ENCODE data around the gene TMEM253. TPM values are rescaled to one million over a fixed set of nuclear protein-coding genes. Genes with fewer than 3 reads are reported as not detected.

TMEM253 gene
- total RNA-seq, 1 experiment from 2014 or later = 0.24 TPM

GRCh38 chr14:21090940-21091663 lies 9.8 kb upstream of the TMEM253 start:
- Mint-ChIP-seq H3K4me1 (ENCODE audit: low read depth, unreplicated experiment) (peaks cover 8% of the 10 kb centered on the region), H3K9me3 (ENCODE audit: low read depth, unreplicated experiment) (no peaks in the 10 kb centered on the region), H3K27me3 (ENCODE audit: unreplicated experiment) (no peaks in the 10 kb centered on the region), H3K27ac (ENCODE audit: unreplicated experiment) (no peak overlapping the region), H3K36me3 (ENCODE audit: insufficient read depth, unreplicated experiment) (peaks cover 33% of the 10 kb centered on the region), H3K4me3 (ENCODE audit: low read depth, unreplicated experiment) (no peak overlapping the region)
- DNase-seq = no peak
- TF ChIP-seq CTCF (IDR thresholded peaks at IDR 0.05; ENCODE audit: unreplicated experiment) = no peak
- no TSS peak for BruUV-seq (replicated peaks)
- intact Hi-C loops (cut with micrococcal nuclease; ENCODE audit: unreplicated experiment) = no loop called here
- CTCF ChIA-PET = interaction anchor here (1.3 to 2.5 kb wide), 5 partner anchors 13 to 76 kb away, joined by 3 to 18 read pairs (median 10); no protein-coding TSS in a partner anchor

- peaks cover 8% of the 10 kb centered on the region for H3K4me1 Mint-ChIP-seq (ENCODE audit: low read depth, unreplicated experiment)
- no peaks in the 10 kb centered on the region for H3K27me3 Mint-ChIP-seq (ENCODE audit: unreplicated experiment)
- CTCF ChIA-PET = interaction anchor here (0.5 to 1.8 kb wide), 9 partner anchors 10 to 79 kb away, joined by 3 to 18 read pairs (median 6); no protein-coding TSS in a partner anchor
- no TSS peak for BruUV-seq (replicated peaks)
- no peak for DNase-seq
- H3K27ac Mint-ChIP-seq (ENCODE audit: unreplicated experiment) = no peak overlapping the region
- no peak overlapping the region for H3K4me3 Mint-ChIP-seq (ENCODE audit: low read depth, unreplicated experiment)
- no peak for TF ChIP-seq CTCF (IDR thresholded peaks at IDR 0.05; ENCODE audit: unreplicated experiment)
- peaks cover 33% of the 10 kb centered on the region for H3K36me3 Mint-ChIP-seq (ENCODE audit: insufficient read depth, unreplicated experiment)
- no peaks in the 10 kb centered on the region for H3K9me3 Mint-ChIP-seq (ENCODE audit: low read depth, unreplicated experiment)
- intact Hi-C loops (cut with micrococcal nuclease; ENCODE audit: unreplicated experiment) = loop anchor here (2.0 kb wide), 1 partner anchor 23 kb away; no protein-coding TSS in a partner anchor
Measured at GRCh38 chr14:21091821-21092272, 9.0 kb upstream of the TMEM253 start.

- peaks cover 35% of the 10 kb centered on the region for H3K36me3 Mint-ChIP-seq (ENCODE audit: insufficient read depth, unreplicated experiment)
- peak overlapping the region; percentile 3 for H3K27ac Mint-ChIP-seq (ENCODE audit: unreplicated experiment)
- peak; percentile 99 for TF ChIP-seq CTCF (IDR thresholded peaks at IDR 0.05; ENCODE audit: unreplicated experiment)
- H3K4me3 Mint-ChIP-seq (ENCODE audit: low read depth, unreplicated experiment) = peak overlapping the region; percentile 24
- H3K9me3 Mint-ChIP-seq (ENCODE audit: low read depth, unreplicated experiment) = no peaks in the 10 kb centered on the region
- intact Hi-C loops (cut with micrococcal nuclease; ENCODE audit: unreplicated experiment) = loop anchor here (2.0 kb wide), 1 partner anchor 24 kb away; no protein-coding TSS in a partner anchor
- BruUV-seq (replicated peaks) = no TSS peak
- CTCF ChIA-PET = interaction anchor here (0.5 to 1.8 kb wide), 10 partner anchors 9 to 80 kb away, joined by 3 to 18 read pairs (median 6); no protein-coding TSS in a partner anchor
- H3K27me3 Mint-ChIP-seq (ENCODE audit: unreplicated experiment) = no peaks in the 10 kb centered on the region
- H3K4me1 Mint-ChIP-seq (ENCODE audit: low read depth, unreplicated experiment) = peaks cover 8% of the 10 kb centered on the region
- peak; percentile 90 for DNase-seq
Measured at GRCh38 chr14:21092273-21093011, 8.4 kb upstream of the TMEM253 start.

- no peak for TF ChIP-seq CTCF (IDR thresholded peaks at IDR 0.05; ENCODE audit: unreplicated experiment)
- Mint-ChIP-seq H3K27me3 (ENCODE audit: unreplicated experiment) (no peaks in the 10 kb centered on the region), H3K36me3 (ENCODE audit: insufficient read depth, unreplicated experiment) (peaks cover 34% of the 10 kb centered on the region), H3K9me3 (ENCODE audit: low read depth, unreplicated experiment) (no peaks in the 10 kb centered on the region), H3K4me3 (ENCODE audit: low read depth, unreplicated experiment) (peak overlapping the region; percentile 24), H3K27ac (ENCODE audit: unreplicated experiment) (peak overlapping the region; percentile 3), H3K4me1 (ENCODE audit: low read depth, unreplicated experiment) (peaks cover 8% of the 10 kb centered on the region)
- intact Hi-C loops (cut with micrococcal nuclease; ENCODE audit: unreplicated experiment) = loop anchor here (2.0 kb wide), 1 partner anchor 24 kb away; no protein-coding TSS in a partner anchor
- CTCF ChIA-PET = interaction anchor here (0.8 to 1.8 kb wide), 8 partner anchors 8 to 81 kb away, joined by 3 to 14 read pairs (median 6); no protein-coding TSS in a partner anchor
- DNase-seq = no peak
- no TSS peak for BruUV-seq (replicated peaks)
Measured at GRCh38 chr14:21093018-21093417, 7.8 kb upstream of the TMEM253 start.

All from Calu3 (cell line).